ENCODE results near the gene KHDC4.
A peak's percentile ranks its signal among the peaks of the same experiment; 100 is the strongest.

The KHDC4 gene

GRCh38 chr1:155934097-155934935 lies at the start of gene KHDC4:
TSS of gene KHDC4 (minus strand) at chr1:155934413. CDS start at chr1:155934373, 40 bp downstream.
- DNase-seq (ENCODE audit: low spot score) = peak; percentile 98

GRCh38 chr1:155983191-155984024 lies 49.2 kb upstream of the KHDC4 start:
- peak; percentile 89 for DNase-seq (ENCODE audit: low spot score)

GRCh38 chr1:155982106-155982505 lies 47.9 kb upstream of the KHDC4 start:
- no peak for DNase-seq (ENCODE audit: low spot score)

- DNase-seq (ENCODE audit: low spot score) = no peak
Measured at GRCh38 chr1:155981266-155982088, 47.3 kb upstream of the KHDC4 start.

- DNase-seq (ENCODE audit: low spot score) = no peak
Measured at GRCh38 chr1:155979597-155980343, 45.6 kb upstream of the KHDC4 start.

- no peak for DNase-seq (ENCODE audit: low spot score)
Measured at GRCh38 chr1:155978973-155979429, 44.8 kb upstream of the KHDC4 start.

GRCh38 chr1:155978325-155978972 lies 44.2 kb upstream of the KHDC4 start, which contains the start of gene ARHGEF2:
TSS of gene ARHGEF2 (minus strand) at chr1:155978547. CDS start at chr1:155978427, 120 bp downstream.
- no peak for DNase-seq (ENCODE audit: low spot score)

GRCh38 chr1:155977690-155978324 lies 43.6 kb upstream of the KHDC4 start:
- no peak for DNase-seq (ENCODE audit: low spot score)

GRCh38 chr1:155976913-155977689 lies 42.9 kb upstream of the KHDC4 start:
- no peak for DNase-seq (ENCODE audit: low spot score)

GRCh38 chr1:155976062-155976912 lies 42.1 kb upstream of the KHDC4 start:
- DNase-seq (ENCODE audit: low spot score) = no peak

GRCh38 chr1:155975375-155976061 lies 41.3 kb upstream of the KHDC4 start:
- no peak for DNase-seq (ENCODE audit: low spot score)

- no peak for DNase-seq (ENCODE audit: low spot score)
Measured at GRCh38 chr1:155974208-155975115, 40.2 kb upstream of the KHDC4 start.

GRCh38 chr1:155973723-155974122 lies 39.5 kb upstream of the KHDC4 start:
- no peak for DNase-seq (ENCODE audit: low spot score)

GRCh38 chr1:155971910-155972809 lies 37.9 kb upstream of the KHDC4 start:
- DNase-seq (ENCODE audit: low spot score) = no peak

- no peak for DNase-seq (ENCODE audit: low spot score)
Measured at GRCh38 chr1:155970531-155971167, 36.4 kb upstream of the KHDC4 start.

All from COLO829 (cell line).